Neural progenitor cell (in vitro differentiated cells): ENCODE results near the gene AATK. TPM values are rescaled to one million over a fixed set of nuclear protein-coding genes. Genes with fewer than 3 reads are reported as not detected.
A peak's percentile ranks its signal among the peaks of the same experiment; 100 is the strongest.

Source experiments
- DNase-seq: peaks from one replicate; pipeline ENCODE4 v3.0.0-alpha.2; 2016; ENCODE audit warnings: low spot score
- H2AFZ ChIP-seq: fragments of 200-600 bp; sonication (generic); replicated peaks from 2 replicates; pipeline ENCODE4 v1.6.1; 2016; ENCODE audit warnings: antibody characterized with exemption
- H3F3A ChIP-seq: fragments of 200-600 bp; sonication (generic); 2 replicates; pipeline ENCODE4 v1.6.1; 2016; ENCODE audit warnings: antibody characterized with exemption, low read depth
- H3K27ac ChIP-seq: fragments of 200-600 bp; sonication (generic); 2 replicates; pipeline ENCODE4 v1.5.1; 2016; ENCODE audit warnings: mild to moderate bottlenecking
- H3K27me3 ChIP-seq: fragments of 200-600 bp; sonication (generic); 2 replicates; pipeline ENCODE4 v1.6.1; 2016; ENCODE audit warnings: mild to moderate bottlenecking, moderate library complexity
- H3K36me3 ChIP-seq: fragments of 200-600 bp; sonication (generic); 2 replicates; pipeline ENCODE4 v1.5.1; 2016
- H3K4me1 ChIP-seq: fragments of 200-600 bp; sonication (generic); 2 replicates; pipeline ENCODE4 v1.6.1; 2016; ENCODE audit warnings: mixed run types
- H3K4me2 ChIP-seq: fragments of 200-600 bp; sonication (generic); 2 replicates; pipeline ENCODE4 v1.6.1; 2016
- H3K4me3 ChIP-seq: fragments of 200-600 bp; sonication (generic); 2 replicates; pipeline ENCODE4 v1.5.1; 2016
- H3K79me2 ChIP-seq: fragments of 200-600 bp; sonication (generic); 2 replicates; pipeline ENCODE4 v1.6.1; 2016; ENCODE audit warnings: low read depth
- H3K9ac ChIP-seq: fragments of 200-600 bp; sonication (generic); 2 replicates; pipeline ENCODE4 v1.6.1; 2016
- H3K9me3 ChIP-seq: fragments of 200-600 bp; sonication (generic); 2 replicates; pipeline ENCODE4 v1.5.1; 2016; ENCODE audit warnings: low read depth
- H4K20me1 ChIP-seq: fragments of 200-600 bp; sonication (generic); 2 replicates; pipeline ENCODE4 v1.6.1; 2016; ENCODE audit warnings: low read depth
- H3K27ac Mint-ChIP-seq: 3 replicates; pipeline ENCODE4 v1.8.0; 2021; ENCODE audit warnings: mixed read lengths
- H3K27me3 Mint-ChIP-seq: 2 replicates; pipeline ENCODE4 v1.8.0; 2022; ENCODE audit warnings: low read depth, mild to moderate bottlenecking, inconsistent platforms, moderate library complexity, mixed read lengths; ENCODE audit not compliant: insufficient read depth
- H3K36me3 Mint-ChIP-seq: 3 replicates; pipeline ENCODE4 v1.8.0; 2021; ENCODE audit warnings: mixed read lengths
- H3K4me1 Mint-ChIP-seq: 3 replicates; pipeline ENCODE4 v1.8.0; 2021; ENCODE audit warnings: mixed read lengths
- H3K4me3 Mint-ChIP-seq: 3 replicates; pipeline ENCODE4 v1.8.0; 2021; ENCODE audit warnings: mild to moderate bottlenecking, moderate library complexity, mixed read lengths
- H3K9me3 Mint-ChIP-seq: 3 replicates; pipeline ENCODE4 v1.8.0; 2020; ENCODE audit warnings: mixed read lengths
- CTCF ChIP-seq: fragments of 200-600 bp; sonication (generic); IDR thresholded peaks from 2 replicates; pipeline ENCODE4 v1.5.1; 2017; ENCODE audit warnings: antibody characterized with exemption, mild to moderate bottlenecking
- EZH2 ChIP-seq: fragments of 200-600 bp; sonication (generic); IDR thresholded peaks from 2 replicates; pipeline ENCODE4 v1.6.1; 2017; ENCODE audit warnings: antibody characterized with exemption, mild to moderate bottlenecking, moderate library complexity
- EZH2phosphoT487 ChIP-seq: fragments of 200-600 bp; sonication (generic); IDR thresholded peaks from 2 replicates; pipeline ENCODE4 v1.6.1; 2017; ENCODE audit warnings: antibody characterized with exemption
- total RNA-seq: library from RNA; depleted of rRNA; stranded (reverse); fragments of >200 nt; gene quantifications from 2 replicates; pipeline ENCODE4 v1.2.3, GENCODE V29; 2015; ENCODE audit warnings: low replicate concordance

The AATK gene
- total RNA-seq, 1 donor from 2014 or later: 0.32 TPM

GRCh38 chr17:81093619-81094508, 72.2 kb downstream of the AATK start:
- H3K27ac Mint-ChIP-seq: peak overlapping the region; percentile 100
- H4K20me1 ChIP-seq: no peaks in the 10 kb centered on the region
- no peaks in the 10 kb centered on the region for H3K9me3 Mint-ChIP-seq
- H3K4me3 Mint-ChIP-seq: peak overlapping the region; percentile 76
- no peak overlapping the region for H3K4me3 ChIP-seq
- H3K79me2 ChIP-seq: no peaks in the 10 kb centered on the region
- no peak overlapping the region for H3K27ac ChIP-seq
- no peaks in the 10 kb centered on the region for H3K9me3 ChIP-seq
- H3K36me3 Mint-ChIP-seq: no peaks in the 10 kb centered on the region
- no peak for TF ChIP-seq EZH2phosphoT487
- TF ChIP-seq CTCF: no peak
- TF ChIP-seq EZH2: no peak
- H3K4me1 Mint-ChIP-seq: peaks cover 60% of the 10 kb centered on the region
- H3F3A ChIP-seq: peaks cover 21% of the 10 kb centered on the region
- DNase-seq: peak; percentile 18
- H3K27me3 ChIP-seq: no peaks in the 10 kb centered on the region
- peak overlapping the region; percentile 48 for H3K4me2 ChIP-seq
- no peak overlapping the region for H3K9ac ChIP-seq
- no peaks in the 10 kb centered on the region for H3K36me3 ChIP-seq
- H2AFZ ChIP-seq: no peak overlapping the region
- peaks cover 9% of the 10 kb centered on the region for H3K27me3 Mint-ChIP-seq
- peaks cover 47% of the 10 kb centered on the region for H3K4me1 ChIP-seq

GRCh38 chr17:81092518-81093095, 73.4 kb downstream of the AATK start:
- H3K9me3 ChIP-seq: no peaks in the 10 kb centered on the region
- peaks cover 21% of the 10 kb centered on the region for H3F3A ChIP-seq
- H3K79me2 ChIP-seq: no peaks in the 10 kb centered on the region
- H3K27ac ChIP-seq: no peak overlapping the region
- DNase-seq: no peak
- no peak for TF ChIP-seq EZH2
- no peak for TF ChIP-seq EZH2phosphoT487
- TF ChIP-seq CTCF: no peak
- H3K4me1 Mint-ChIP-seq: peaks cover 56% of the 10 kb centered on the region
- no peaks in the 10 kb centered on the region for H4K20me1 ChIP-seq
- no peak overlapping the region for H3K4me3 ChIP-seq
- peaks cover 47% of the 10 kb centered on the region for H3K4me1 ChIP-seq
- H3K4me2 ChIP-seq: no peak overlapping the region
- no peak overlapping the region for H2AFZ ChIP-seq
- H3K27ac Mint-ChIP-seq: peak overlapping the region; percentile 73
- no peaks in the 10 kb centered on the region for H3K36me3 ChIP-seq
- no peaks in the 10 kb centered on the region for H3K9me3 Mint-ChIP-seq
- no peaks in the 10 kb centered on the region for H3K27me3 ChIP-seq
- no peak overlapping the region for H3K9ac ChIP-seq
- H3K36me3 Mint-ChIP-seq: peaks cover 4% of the 10 kb centered on the region
- no peak overlapping the region for H3K4me3 Mint-ChIP-seq
- peaks cover 9% of the 10 kb centered on the region for H3K27me3 Mint-ChIP-seq

GRCh38 chr17:81091774-81092517, 74.1 kb downstream of the AATK start:
- Histone ChIP-seq H3K9ac (no peak overlapping the region), H3K36me3 (no peaks in the 10 kb centered on the region), H2AFZ (no peak overlapping the region), H3K79me2 (no peaks in the 10 kb centered on the region), H3F3A (peaks cover 21% of the 10 kb centered on the region), H3K4me3 (no peak overlapping the region), H3K4me2 (no peak overlapping the region), H3K27me3 (no peaks in the 10 kb centered on the region), H3K9me3 (no peaks in the 10 kb centered on the region), H4K20me1 (no peaks in the 10 kb centered on the region), H3K4me1 (peaks cover 44% of the 10 kb centered on the region), H3K27ac (no peak overlapping the region)
- H3K9me3 Mint-ChIP-seq: no peaks in the 10 kb centered on the region
- H3K27ac Mint-ChIP-seq: peak overlapping the region; percentile 73
- no peak for TF ChIP-seq EZH2phosphoT487
- TF ChIP-seq CTCF: no peak
- no peak for TF ChIP-seq EZH2
- no peak for DNase-seq
- peaks cover 10% of the 10 kb centered on the region for H3K27me3 Mint-ChIP-seq
- H3K36me3 Mint-ChIP-seq: peaks cover 4% of the 10 kb centered on the region
- H3K4me3 Mint-ChIP-seq: no peak overlapping the region
- H3K4me1 Mint-ChIP-seq: peaks cover 52% of the 10 kb centered on the region
